ENCODE data around the gene MAPK9.

DNA sequence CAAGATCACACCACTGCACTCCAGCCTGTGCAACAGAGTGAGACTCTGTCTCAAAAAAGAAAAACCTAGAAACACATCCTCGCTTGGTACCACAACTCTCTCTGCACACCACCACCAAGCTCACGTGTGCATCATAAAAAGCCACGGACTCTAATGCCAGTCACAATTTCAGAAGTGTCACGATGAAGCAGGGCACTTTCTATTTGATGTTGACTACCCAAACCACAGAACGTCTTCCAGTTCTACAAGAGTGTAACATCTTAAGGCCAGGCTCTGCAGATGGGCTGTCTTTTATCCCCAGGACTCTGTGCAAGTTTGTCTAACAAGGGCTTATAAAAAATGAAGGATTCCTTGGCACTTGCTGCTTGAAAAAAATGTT, 38.4 kb upstream of the MAPK9 start:
- TF ChIP-seq, protein P1, sequence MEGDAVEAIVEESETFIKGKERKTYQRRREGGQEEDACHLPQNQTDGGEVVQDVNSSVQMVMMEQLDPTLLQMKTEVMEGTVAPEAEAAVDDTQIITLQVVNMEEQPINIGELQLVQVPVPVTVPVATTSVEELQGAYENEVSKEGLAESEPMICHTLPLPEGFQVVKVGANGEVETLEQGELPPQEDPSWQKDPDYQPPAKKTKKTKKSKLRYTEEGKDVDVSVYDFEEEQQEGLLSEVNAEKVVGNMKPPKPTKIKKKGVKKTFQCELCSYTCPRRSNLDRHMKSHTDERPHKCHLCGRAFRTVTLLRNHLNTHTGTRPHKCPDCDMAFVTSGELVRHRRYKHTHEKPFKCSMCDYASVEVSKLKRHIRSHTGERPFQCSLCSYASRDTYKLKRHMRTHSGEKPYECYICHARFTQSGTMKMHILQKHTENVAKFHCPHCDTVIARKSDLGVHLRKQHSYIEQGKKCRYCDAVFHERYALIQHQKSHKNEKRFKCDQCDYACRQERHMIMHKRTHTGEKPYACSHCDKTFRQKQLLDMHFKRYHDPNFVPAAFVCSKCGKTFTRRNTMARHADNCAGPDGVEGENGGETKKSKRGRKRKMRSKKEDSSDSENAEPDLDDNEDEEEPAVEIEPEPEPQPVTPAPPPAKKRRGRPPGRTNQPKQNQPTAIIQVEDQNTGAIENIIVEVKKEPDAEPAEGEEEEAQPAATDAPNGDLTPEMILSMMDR (IDR thresholded peaks at IDR 0.05), result no peak
- TF ChIP-seq POLR2A (IDR thresholded peaks at IDR 0.05), result no peak

Measured in thyroid gland (tissue), 4 donors.